SK-N-SH (cell line): ENCODE measurements around the gene TREM1. TPM values are rescaled to one million over a fixed set of nuclear protein-coding genes. Genes with fewer than 3 reads are reported as not detected.

Experiments
- CTCF ChIA-PET: fragments of 300-600, 350-600 bp; formaldehyde crosslinking; extraction: SDS; loops from one replicate; lab custom pipeline; 2021; lab: Yijun Ruan, JAX
- POLR2A ChIA-PET: fragments of 350-600 bp; sonication (Branson Sonifier 250); formaldehyde crosslinking; extraction: SDS; loops from one replicate; lab custom pipeline; 2020; ENCODE audit warnings: antibody characterized with exemption, inconsistent platforms; lab: Yijun Ruan, JAX
- DNase-seq: peaks from one replicate; pipeline ENCODE4 v3.0.0; 2012
- H2AFZ ChIP-seq: fragments of 200-600 bp; sonication (generic); 2 replicates; pipeline ENCODE4 v1.8.1; 2016; ENCODE audit warnings: antibody characterized with exemption, mild to moderate bottlenecking, low read depth
- H3F3A ChIP-seq: fragments of 200-600 bp; sonication (generic); replicated peaks from 2 replicates; pipeline ENCODE3; 2016; ENCODE audit warnings: antibody characterized with exemption, mild to moderate bottlenecking; ENCODE audit not compliant: insufficient read depth
- H3K27ac ChIP-seq, 2 experiments: fragments of 200-500 bp in 1 of 2; fragments of 200-600 bp in 1 of 2; sonication (Bioruptor generic) in 1 of 2; sonication (generic), shearing (Covaris generic) in 1 of 2; 2 replicates each; pipeline versions ENCODE4 v1.5.1 to v1.6.1; 2014 to 2016; ENCODE audit warnings: low read depth in 2 of 2, inconsistent platforms in 1 of 2, low read length in 1 of 2, mild to moderate bottlenecking in 1 of 2, mixed read lengths in 1 of 2
- H3K27me3 ChIP-seq: fragments of 200-600 bp; sonication (generic), shearing (Covaris generic); 2 replicates; pipeline ENCODE4 v1.6.1; 2016; ENCODE audit warnings: mixed run types; ENCODE audit not compliant: insufficient read depth
- H3K36me3 ChIP-seq, 2 experiments: fragments of 200-500 bp in 1 of 2; fragments of 200-600 bp in 1 of 2; sonication (Bioruptor generic) in 1 of 2; sonication (generic) in 1 of 2; replicated peaks in 1 of 2; 2 replicates each; pipeline versions ENCODE3 to v1.5.1; 2014 to 2016; ENCODE audit warnings: low read length in 1 of 2, mild to moderate bottlenecking in 1 of 2; ENCODE audit not compliant: insufficient read depth in 2 of 2, control insufficient read depth in 1 of 2
- H3K4me1 ChIP-seq, 2 experiments: fragments of 200-500 bp in 1 of 2; fragments of 200-600 bp in 1 of 2; sonication (Bioruptor generic) in 1 of 2; sonication (generic), shearing (Covaris generic) in 1 of 2; 2 replicates each; pipeline versions ENCODE4 v1.5.1 to v1.6.1; 2014 to 2016; ENCODE audit warnings: low read depth in 1 of 2, low read length in 1 of 2, mixed run types in 1 of 2; ENCODE audit not compliant: insufficient read depth in 2 of 2, control insufficient read depth in 1 of 2
- H3K4me2 ChIP-seq: fragments of 200-600 bp; sonication (generic), shearing (Covaris generic); 2 replicates; pipeline ENCODE4 v1.6.1; 2017; ENCODE audit warnings: mixed run types
- H3K4me3 ChIP-seq, 2 experiments: fragments of 200-500 bp in 1 of 2; fragments of 200-600 bp in 1 of 2; sonication (Bioruptor generic) in 1 of 2; sonication (generic), shearing (Covaris generic) in 1 of 2; 2 replicates each; pipeline versions ENCODE4 v1.5.1 to v1.8.1; 2014 to 2016; ENCODE audit warnings: low read depth in 2 of 2, inconsistent platforms in 1 of 2, low read length in 1 of 2, mild to moderate bottlenecking in 1 of 2, mixed read lengths in 1 of 2, moderate library complexity in 1 of 2
- H3K79me2 ChIP-seq: fragments of 200-600 bp; sonication (generic); 2 replicates; pipeline ENCODE4 v1.8.1; 2017; ENCODE audit warnings: mild to moderate bottlenecking; ENCODE audit not compliant: insufficient read depth
- H3K9ac ChIP-seq: fragments of 200-600 bp; sonication (generic); 2 replicates; pipeline ENCODE4 v1.6.1; 2017; ENCODE audit warnings: mixed run types
- H3K9me2 ChIP-seq: fragments of 200-600 bp; sonication (generic); 2 replicates; pipeline ENCODE4 v1.6.1; 2017; ENCODE audit warnings: mixed run types
- H3K9me3 ChIP-seq: fragments of 200-600 bp; sonication (generic); 2 replicates; pipeline ENCODE4 v1.6.1; 2017; ENCODE audit warnings: mixed run types, mild to moderate bottlenecking, moderate library complexity
- H4K20me1 ChIP-seq: fragments of 200-600 bp; sonication (generic); 2 replicates; pipeline ENCODE4 v1.6.1; 2017; ENCODE audit warnings: mild to moderate bottlenecking, mixed run types; ENCODE audit not compliant: insufficient read depth
- CHD2 ChIP-seq: fragments of 150-350 bp; IDR thresholded peaks from 2 replicates; pipeline ENCODE4 v1.6.1; 2018; ENCODE audit warnings: low read length; ENCODE audit not compliant: partially characterized antibody
- CTCF ChIP-seq: fragments of 200-600 bp; sonication (generic); IDR thresholded peaks from 2 replicates; pipeline ENCODE4 v1.6.1; 2017; ENCODE audit warnings: antibody characterized with exemption, mild to moderate bottlenecking, moderate library complexity
- ELF1 ChIP-seq: IDR thresholded peaks from 2 replicates; pipeline ENCODE4 v1.4.0; 2012
- EP300 ChIP-seq, 2 experiments: IDR thresholded peaks; 2 replicates each; pipeline versions ENCODE4 v1.4.0 to v1.6.1; 2012; ENCODE audit warnings: borderline replicate concordance in 1 of 2, low read depth in 1 of 2, low read length in 1 of 2
- FOXM1 ChIP-seq: IDR thresholded peaks from 2 replicates; pipeline ENCODE4 v1.4.0; 2012; ENCODE audit warnings: low read depth, mild to moderate bottlenecking
- GABPA ChIP-seq: IDR thresholded peaks from 2 replicates; pipeline ENCODE4 v1.4.0; 2012; ENCODE audit warnings: low read depth, mild to moderate bottlenecking
- GATA2 ChIP-seq: sonication (generic); formaldehyde crosslinking; IDR thresholded peaks from 2 replicates; pipeline ENCODE4 v1.5.0; 2020; ENCODE audit warnings: mild to moderate bottlenecking, missing genetic modification reagents
- IRF3 ChIP-seq: fragments of 150-350 bp; IDR thresholded peaks from 2 replicates; pipeline ENCODE4 v1.6.1; 2016; ENCODE audit warnings: mild to moderate bottlenecking, low read depth, low read length
- JUND ChIP-seq: IDR thresholded peaks from 2 replicates; pipeline ENCODE4 v1.4.0; 2012
- MXI1 ChIP-seq: IDR thresholded peaks from 2 replicates; pipeline ENCODE4 v1.6.1; 2012; ENCODE audit warnings: mild to moderate bottlenecking, low read depth, low read length, improper control_type of control experiment
- NFIC ChIP-seq: IDR thresholded peaks from 2 replicates; pipeline ENCODE4 v1.4.0; 2012; ENCODE audit warnings: borderline replicate concordance
- RAD21 ChIP-seq: IDR thresholded peaks from 2 replicates; pipeline ENCODE4 v1.6.1; 2012; ENCODE audit warnings: mild to moderate bottlenecking, low read length
- RCOR1 ChIP-seq: fragments of 150-350 bp; IDR thresholded peaks from 2 replicates; pipeline ENCODE4 v1.6.1; 2017; ENCODE audit warnings: antibody characterized with exemption, low read length
- SMC3 ChIP-seq: IDR thresholded peaks from 2 replicates; pipeline ENCODE4 v1.6.1; 2012; ENCODE audit warnings: low read depth, low read length, improper control_type of control experiment
- TCF12 ChIP-seq: IDR thresholded peaks from 2 replicates; pipeline ENCODE4 v1.4.0; 2012
- TEAD4 ChIP-seq: IDR thresholded peaks from 2 replicates; pipeline ENCODE4 v1.4.0; 2012; ENCODE audit warnings: mild to moderate bottlenecking, borderline replicate concordance; ENCODE audit not compliant: insufficient read depth
- YY1 ChIP-seq: IDR thresholded peaks from 2 replicates; pipeline ENCODE4 v1.4.0; 2012; ENCODE audit warnings: low read depth, mild to moderate bottlenecking
- ZBTB33 ChIP-seq: IDR thresholded peaks from 2 replicates; pipeline ENCODE4 v1.4.0; 2012; ENCODE audit warnings: low read depth, borderline replicate concordance
- WGBS: methylation state at CpG from one replicate; pipeline ENCODE4 v1.1.6; 2017; ENCODE audit warnings: low lambda C conversion rate; 5-methylcytosine and 5-hydroxymethylcytosine counted together
- polyA plus RNA-seq, 3 experiments: library from polyadenylated mRNA; depleted of rRNA; stranded (reverse); fragments of >200 nt; gene quantifications; 2 replicates each; pipeline ENCODE4 v1.2.3, GENCODE V29; 2012

TREM1 gene
- polyA plus RNA-seq, 1 of the 3 experiments (the other 2 are of a cell fraction), result not detected

- 19% methylated on average over 10 of the region's 10 CpGs for WGBS
- Histone ChIP-seq H3K4me3 (no peak overlapping the region), H3K9ac (no peak overlapping the region), H3K9me3 (no peaks in the 10 kb centered on the region), H3K79me2 (no peaks in the 10 kb centered on the region), H3K9me2 (no peaks in the 10 kb centered on the region), H3K4me2 (no peak overlapping the region), H3K27ac (no peak overlapping the region), H3F3A (no peaks in the 10 kb centered on the region), H3K4me1 (no peaks in the 10 kb centered on the region; a peak in 1 of 4 replicates), H3K36me3 (no peaks in the 10 kb centered on the region), H2AFZ (no peak overlapping the region), H4K20me1 (no peaks in the 10 kb centered on the region), H3K27me3 (peaks cover 5% of the 10 kb centered on the region; the same call in 1 of the 2 replicates)
- TF ChIP-seq FOXM1 (no peak), JUND (no peak), CTCF (peak; percentile 50), MXI1 (no peak), EP300 (IDR thresholded peaks at IDR 0.05; ENCODE audit: borderline replicate concordance in 1 of 2, low read depth in 1 of 2, low read length in 1 of 2) (no peak), NFIC (peak; percentile 91), RAD21 (peak; percentile 43), TCF12 (no peak), GATA2 (CRISPR knock-in tag) (no peak), SMC3 (peak; percentile 19; the same call in 1 of the 2 replicates), CHD2 (peak; percentile 19)
- ChIA-PET CTCF (interaction anchor here (0.6 to 2.0 kb wide), 11 partner anchors 9 to 89 kb away, joined by 3 to 5 read pairs (median 3); no protein-coding TSS in a partner anchor), POLR2A (interaction anchor here (0.6 kb wide), 1 partner anchor 533 kb away, joined by 4 read pairs; no protein-coding TSS in a partner anchor)
- peak; percentile 64 for DNase-seq
Measured at GRCh38 chr6:41278699-41279405, 7.6 kb downstream of the TREM1 start.

- no peak overlapping the region for H3K9ac ChIP-seq
- 32% methylated on average over 2 of the region's 2 CpGs for WGBS
- H4K20me1 ChIP-seq, result no peaks in the 10 kb centered on the region
- no peak overlapping the region for H3K27ac ChIP-seq
- no peaks in the 10 kb centered on the region; a peak in 1 of 4 replicates for H3K4me1 ChIP-seq
- H3K4me2 ChIP-seq, result no peak overlapping the region
- no peaks in the 10 kb centered on the region for H3K9me2 ChIP-seq
- no peak overlapping the region for H3K4me3 ChIP-seq
- CTCF ChIA-PET, result interaction anchor here (1.3 to 2.0 kb wide), 3 partner anchors 10 to 42 kb away, joined by 3 to 5 read pairs (median 3); no protein-coding TSS in a partner anchor
- DNase-seq, result no peak
- POLR2A ChIA-PET, result no interaction called here
- peaks cover 5% of the 10 kb centered on the region; the same call in 1 of the 2 replicates for H3K27me3 ChIP-seq
- no peaks in the 10 kb centered on the region for H3K36me3 ChIP-seq
- H3K9me3 ChIP-seq, result no peaks in the 10 kb centered on the region
- H3F3A ChIP-seq, result no peaks in the 10 kb centered on the region
- TF ChIP-seq NFIC (no peak), JUND (no peak), IRF3 (no peak), ZBTB33 (no peak), GABPA (no peak), YY1 (no peak), FOXM1 (no peak), TCF12 (no peak), GATA2 (CRISPR knock-in tag) (no peak), RAD21 (no peak), RCOR1 (no peak), ELF1 (no peak), TEAD4 (no peak), CHD2 (no peak)
- TF ChIP-seq, all 33 proteins: peak for 0
- H2AFZ ChIP-seq, result no peak overlapping the region
- H3K79me2 ChIP-seq, result no peaks in the 10 kb centered on the region
Measured at GRCh38 chr6:41277605-41278004, 8.9 kb downstream of the TREM1 start.
